GM23338 (cell line): ENCODE measurements around the gene DLL4. TPM values are rescaled to one million over a fixed set of nuclear protein-coding genes. Genes with fewer than 3 reads are reported as not detected.
"Not testable (repeated sequence)": the region's sequence is repeated elsewhere in the genome, so short reads cannot be mapped to it uniquely, and the experiment has no call there.

Experiments used
- ATAC-seq: fragments of 200-7000 bp; cut with Tn5 transposase; 3 replicates; pipeline ENCODE4 v1.9.1; 2020
- DNase-seq: peaks from one replicate; pipeline ENCODE4 v3.0.0-alpha.2; 2015; ENCODE audit warnings: low spot score
- H2AFZ ChIP-seq: fragments of 200-600 bp; sonication (generic); 2 replicates; pipeline ENCODE4 v1.8.0; 2016; ENCODE audit warnings: antibody characterized with exemption, mild to moderate bottlenecking, moderate library complexity
- H3F3A ChIP-seq: fragments of 200-600 bp; sonication (generic); replicated peaks from 2 replicates; pipeline ENCODE4 v1.8.0; 2017; ENCODE audit warnings: antibody characterized with exemption, mixed run types, low read depth
- H3K27ac ChIP-seq: fragments of 200-600 bp; sonication (generic); 2 replicates; pipeline ENCODE4 v1.6.1; 2016; ENCODE audit warnings: low read depth
- H3K27me3 ChIP-seq: fragments of 200-600 bp; sonication (generic); 2 replicates; pipeline ENCODE4 v1.8.0; 2016; ENCODE audit warnings: mild to moderate bottlenecking, mixed run types, moderate library complexity; ENCODE audit not compliant: insufficient read depth
- H3K36me3 ChIP-seq: fragments of 200-600 bp; sonication (generic); 2 replicates; pipeline ENCODE4 v1.8.0; 2016; ENCODE audit warnings: mild to moderate bottlenecking; ENCODE audit not compliant: insufficient read depth
- H3K4me1 ChIP-seq: fragments of 200-600 bp; sonication (generic); 2 replicates; pipeline ENCODE4 v1.8.0; 2016; ENCODE audit warnings: mild to moderate bottlenecking, moderate library complexity; ENCODE audit not compliant: insufficient read depth
- H3K4me2 ChIP-seq: fragments of 200-600 bp; sonication (generic); 2 replicates; pipeline ENCODE4 v1.7.1; 2017; ENCODE audit warnings: mixed run types
- H3K4me3 ChIP-seq: fragments of 200-600 bp; sonication (generic); 2 replicates; pipeline ENCODE4 v1.6.1; 2016; ENCODE audit warnings: mixed run types
- H3K79me2 ChIP-seq: fragments of 200-600 bp; sonication (generic); replicated peaks from 2 replicates; pipeline ENCODE4 v1.8.0; 2017; ENCODE audit warnings: mild to moderate bottlenecking; ENCODE audit not compliant: insufficient read depth
- H3K9me2 ChIP-seq: fragments of 200-600 bp; sonication (generic); 2 replicates; pipeline ENCODE4 v1.8.0; 2017; ENCODE audit not compliant: insufficient read depth
- H4K20me1 ChIP-seq: fragments of 200-600 bp; sonication (generic); replicated peaks from 2 replicates; pipeline ENCODE4 v1.8.0; 2017; ENCODE audit warnings: mild to moderate bottlenecking; ENCODE audit not compliant: insufficient read depth
- H3K27ac Mint-ChIP-seq: 2 replicates; pipeline ENCODE4 v1.8.0; 2020; ENCODE audit warnings: inconsistent platforms, mild to moderate bottlenecking, moderate library complexity, mixed read lengths
- H3K27me3 Mint-ChIP-seq: 3 replicates; pipeline ENCODE4 v1.8.0; 2022; ENCODE audit warnings: low read depth, mild to moderate bottlenecking, moderate library complexity, mixed read lengths, inconsistent platforms; ENCODE audit not compliant: insufficient read depth, poor library complexity
- H3K36me3 Mint-ChIP-seq: 3 replicates; pipeline ENCODE4 v1.8.0; 2021; ENCODE audit warnings: low read depth, mild to moderate bottlenecking, inconsistent platforms, moderate library complexity, mixed read lengths
- H3K4me1 Mint-ChIP-seq: 3 replicates; pipeline ENCODE4 v1.8.0; 2020; ENCODE audit warnings: mild to moderate bottlenecking, inconsistent platforms, mixed read lengths
- H3K4me3 Mint-ChIP-seq: 3 replicates; pipeline ENCODE4 v1.8.0; 2021; ENCODE audit warnings: moderate library complexity, mild to moderate bottlenecking, inconsistent platforms, mixed read lengths
- H3K9me3 Mint-ChIP-seq: 3 replicates; pipeline ENCODE4 v1.8.0; 2020; ENCODE audit warnings: moderate library complexity, mild to moderate bottlenecking, inconsistent platforms, mixed read lengths
- polyA plus RNA-seq: library from polyadenylated mRNA; unstranded; fragments of >200 nt; fragmentation: Nextera tagmentation; extraction: Ambion mirVana; gene quantifications from 2 replicates; pipeline ENCODE4 v1.2.1, GENCODE V29; 2016
- total RNA-seq: library from RNA; depleted of rRNA; stranded (reverse); fragments of >200 nt; shearing (Covaris generic); gene quantifications from 2 replicates; pipeline ENCODE4 v1.2.3, GENCODE V29; 2014
- TF ChIP-seq, protein P1 (sequence below): IDR thresholded peaks from one replicate; pipeline ENCODE4 v1.6.1; 2018; ENCODE audit warnings: antibody characterized with exemption; ENCODE audit not compliant: unreplicated experiment

The DLL4 gene
- total and polyA plus RNA-seq, 2 experiments from 2014 or later: 0.31 to 0.99 TPM

DNA sequence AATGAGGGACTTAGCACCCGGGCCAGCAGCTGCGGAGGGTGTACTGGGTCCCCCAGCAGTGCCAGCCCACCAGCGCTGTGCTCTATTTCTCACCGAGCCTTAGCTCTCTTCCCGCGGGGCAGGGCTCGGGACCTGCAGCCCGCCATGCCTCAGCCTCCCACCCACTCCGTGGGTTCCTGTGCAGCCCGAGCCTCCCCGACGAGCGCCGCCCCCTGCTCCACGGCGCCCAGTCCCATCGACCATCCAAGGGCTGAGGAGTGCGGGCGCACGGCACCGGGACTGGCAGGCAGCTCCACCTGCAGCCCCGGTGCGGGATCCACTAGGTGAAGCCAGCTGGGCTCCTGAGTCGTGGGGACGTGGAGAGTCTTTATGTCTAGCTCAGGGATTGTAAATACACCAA is 32.6 kb downstream of the DLL4 start:
- H3K79me2 ChIP-seq, H4K20me1 ChIP-seq, H3K27ac Mint-ChIP-seq, DNase-seq, H3K27ac ChIP-seq, H3K4me3 Mint-ChIP-seq, ATAC-seq, H3K36me3 ChIP-seq, H2AFZ ChIP-seq, H3K9me2 ChIP-seq, H3K4me2 ChIP-seq, H3K4me3 ChIP-seq, H3K9me3 Mint-ChIP-seq, H3K27me3 ChIP-seq: not testable (repeated sequence)
- Mint-ChIP-seq H3K36me3 (peaks cover 23% of the 10 kb centered on the region; the same call in 2 of the 3 replicates), H3K4me1 (peaks cover 38% of the 10 kb centered on the region), H3K27me3 (peaks cover 29% of the 10 kb centered on the region)
- Histone ChIP-seq H3F3A (peaks cover 20% of the 10 kb centered on the region), H3K4me1 (peaks cover 11% of the 10 kb centered on the region; the same call in 1 of the 2 replicates)

DNA sequence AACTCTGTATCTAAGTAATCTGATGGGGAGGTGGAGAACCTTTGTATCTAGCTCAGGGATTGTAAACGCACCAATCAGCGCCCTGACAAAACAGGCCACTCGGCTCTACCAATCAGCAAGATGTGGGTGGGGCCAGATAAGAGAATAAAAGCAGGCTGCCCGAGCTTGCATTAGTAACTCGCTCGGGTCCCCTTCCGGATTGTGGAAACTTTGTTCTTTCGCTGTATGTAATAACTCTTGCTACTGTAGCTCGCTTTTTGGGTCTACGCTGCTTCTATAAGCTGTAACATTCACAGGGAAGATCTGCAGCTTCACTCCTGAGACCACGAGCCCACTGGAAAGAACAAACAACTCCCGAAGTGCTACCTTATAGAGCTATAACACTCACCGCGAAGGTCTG is 33.2 kb downstream of the DLL4 start:
- DNase-seq, H3K27ac ChIP-seq, H3K4me2 ChIP-seq, H3K79me2 ChIP-seq, H3K9me2 ChIP-seq, H3K27me3 ChIP-seq, H3K9me3 Mint-ChIP-seq, H3K4me3 Mint-ChIP-seq, H3K36me3 ChIP-seq, H4K20me1 ChIP-seq, ATAC-seq, H3K4me3 ChIP-seq, H3K27ac Mint-ChIP-seq, H2AFZ ChIP-seq: not testable (repeated sequence)
- H3K4me1 Mint-ChIP-seq: peaks cover 40% of the 10 kb centered on the region
- H3K36me3 Mint-ChIP-seq: peaks cover 17% of the 10 kb centered on the region; the same call in 2 of the 3 replicates
- Histone ChIP-seq H3K4me1 (peaks cover 11% of the 10 kb centered on the region; the same call in 1 of the 2 replicates), H3F3A (peaks cover 16% of the 10 kb centered on the region; the same call in 1 of the 2 replicates)
- peaks cover 29% of the 10 kb centered on the region for H3K27me3 Mint-ChIP-seq

DNA sequence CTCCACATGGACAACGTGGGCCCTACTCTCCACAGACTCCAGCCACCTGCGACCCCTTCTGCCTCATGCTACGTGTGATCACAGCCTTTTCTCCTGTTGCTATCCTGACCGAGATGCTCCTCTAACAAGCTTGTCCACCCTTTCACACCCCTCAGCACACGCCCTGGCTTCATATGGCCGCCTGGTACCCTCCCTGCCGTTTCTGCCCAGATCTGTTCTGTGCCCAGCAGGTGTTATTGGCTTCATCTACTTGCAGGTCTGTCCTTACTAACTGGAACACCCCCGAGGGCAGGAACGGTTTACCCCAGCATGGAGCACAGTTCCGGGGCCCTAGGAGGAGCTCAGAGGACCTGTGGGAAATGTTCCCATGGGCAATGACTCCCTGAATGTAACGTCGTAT is 34.1 kb downstream of the DLL4 start:
- Mint-ChIP-seq H3K27ac (no peak overlapping the region), H3K9me3 (no peaks in the 10 kb centered on the region; the same call in 1 of the 3 replicates), H3K27me3 (peaks cover 29% of the 10 kb centered on the region), H3K4me1 (peaks cover 36% of the 10 kb centered on the region), H3K36me3 (peaks cover 10% of the 10 kb centered on the region; the same call in 2 of the 3 replicates), H3K4me3 (no peak overlapping the region; the same call in 2 of the 3 replicates)
- no peak overlapping the region for H3K27ac ChIP-seq
- peaks cover 11% of the 10 kb centered on the region; the same call in 1 of the 2 replicates for H3K4me1 ChIP-seq
- TF ChIP-seq, protein P1, sequence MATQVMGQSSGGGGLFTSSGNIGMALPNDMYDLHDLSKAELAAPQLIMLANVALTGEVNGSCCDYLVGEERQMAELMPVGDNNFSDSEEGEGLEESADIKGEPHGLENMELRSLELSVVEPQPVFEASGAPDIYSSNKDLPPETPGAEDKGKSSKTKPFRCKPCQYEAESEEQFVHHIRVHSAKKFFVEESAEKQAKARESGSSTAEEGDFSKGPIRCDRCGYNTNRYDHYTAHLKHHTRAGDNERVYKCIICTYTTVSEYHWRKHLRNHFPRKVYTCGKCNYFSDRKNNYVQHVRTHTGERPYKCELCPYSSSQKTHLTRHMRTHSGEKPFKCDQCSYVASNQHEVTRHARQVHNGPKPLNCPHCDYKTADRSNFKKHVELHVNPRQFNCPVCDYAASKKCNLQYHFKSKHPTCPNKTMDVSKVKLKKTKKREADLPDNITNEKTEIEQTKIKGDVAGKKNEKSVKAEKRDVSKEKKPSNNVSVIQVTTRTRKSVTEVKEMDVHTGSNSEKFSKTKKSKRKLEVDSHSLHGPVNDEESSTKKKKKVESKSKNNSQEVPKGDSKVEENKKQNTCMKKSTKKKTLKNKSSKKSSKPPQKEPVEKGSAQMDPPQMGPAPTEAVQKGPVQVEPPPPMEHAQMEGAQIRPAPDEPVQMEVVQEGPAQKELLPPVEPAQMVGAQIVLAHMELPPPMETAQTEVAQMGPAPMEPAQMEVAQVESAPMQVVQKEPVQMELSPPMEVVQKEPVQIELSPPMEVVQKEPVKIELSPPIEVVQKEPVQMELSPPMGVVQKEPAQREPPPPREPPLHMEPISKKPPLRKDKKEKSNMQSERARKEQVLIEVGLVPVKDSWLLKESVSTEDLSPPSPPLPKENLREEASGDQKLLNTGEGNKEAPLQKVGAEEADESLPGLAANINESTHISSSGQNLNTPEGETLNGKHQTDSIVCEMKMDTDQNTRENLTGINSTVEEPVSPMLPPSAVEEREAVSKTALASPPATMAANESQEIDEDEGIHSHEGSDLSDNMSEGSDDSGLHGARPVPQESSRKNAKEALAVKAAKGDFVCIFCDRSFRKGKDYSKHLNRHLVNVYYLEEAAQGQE: no peak
- no peak overlapping the region for H3K4me2 ChIP-seq
- H3K4me3 ChIP-seq: no peak overlapping the region
- no peak overlapping the region for H2AFZ ChIP-seq
- DNase-seq (no peak), ATAC-seq (no peak)
- H3K9me2 ChIP-seq: no peaks in the 10 kb centered on the region
- H3K36me3 ChIP-seq: no peaks in the 10 kb centered on the region
- no peaks in the 10 kb centered on the region for H4K20me1 ChIP-seq
- no peaks in the 10 kb centered on the region for H3K79me2 ChIP-seq
- peaks cover 9% of the 10 kb centered on the region; the same call in 1 of the 2 replicates for H3F3A ChIP-seq
- no peaks in the 10 kb centered on the region for H3K27me3 ChIP-seq
